Caco-2 (cell line): Measurements from ENCODE around the gene PLEKHG1. TPM values are rescaled to one million over a fixed set of nuclear protein-coding genes. Genes with fewer than 3 reads are reported as not detected.

Experiments used
- BruUV-seq: library from RNA; stranded (reverse); fragments of 400-500 nt; replicated peaks from 2 replicates; lab custom pipeline; 2021; lab: Mats Ljungman, UMichigan
- CTCF ChIA-PET: fragments of 300-600 bp; sonication (Branson Sonifier 250); formaldehyde crosslinking; loops from one replicate; lab custom pipeline; 2022; ENCODE audit warnings: antibody characterized with exemption; lab: Charles Lee
- POLR2A ChIA-PET: fragments of 300-600 bp; sonication (Branson Sonifier 250); formaldehyde crosslinking; loops from one replicate; lab custom pipeline; 2022; ENCODE audit warnings: antibody characterized with exemption; lab: Charles Lee
- DNase-seq, 2 experiments: peaks; one replicate each; pipeline versions ENCODE4 v3.0.0 to v3.0.0-alpha.2; 2020 to 2022
- H3K27me3 ChIP-seq: replicated peaks from 2 replicates; pipeline ENCODE4 v1.6.0; 2011; ENCODE audit warnings: low read length; ENCODE audit not compliant: control insufficient read depth, insufficient read depth
- H3K36me3 ChIP-seq: 2 replicates; pipeline ENCODE4 v1.5.1; 2011; ENCODE audit warnings: low read length; ENCODE audit not compliant: control insufficient read depth, insufficient read depth
- H3K4me1 ChIP-seq: fragments of 250-450 bp; sonication (Bioruptor Pico); 2 replicates; pipeline ENCODE4 v1.5.1; 2020; ENCODE audit warnings: mild to moderate bottlenecking
- H3K4me3 ChIP-seq: 2 replicates; pipeline ENCODE4 v1.5.1; 2011; ENCODE audit warnings: low read depth, mild to moderate bottlenecking, control low read depth, low read length
- H3K9me3 ChIP-seq: fragments of 250-450 bp; sonication (Bioruptor Pico); 2 replicates; pipeline ENCODE4 v1.5.1; 2020; ENCODE audit warnings: mild to moderate bottlenecking, moderate library complexity
- H3K27ac Mint-ChIP-seq: one replicate; pipeline ENCODE4 v1.8.0; 2022; ENCODE audit warnings: mixed read lengths; ENCODE audit not compliant: unreplicated experiment
- H3K27me3 Mint-ChIP-seq: one replicate; pipeline ENCODE4 v1.8.0; 2022; ENCODE audit warnings: mixed read lengths; ENCODE audit not compliant: insufficient read depth, unreplicated experiment
- H3K36me3 Mint-ChIP-seq: one replicate; pipeline ENCODE4 v1.8.0; 2022; ENCODE audit warnings: mild to moderate bottlenecking, mixed read lengths; ENCODE audit not compliant: insufficient read depth, unreplicated experiment
- H3K4me1 Mint-ChIP-seq: one replicate; pipeline ENCODE4 v1.8.0; 2022; ENCODE audit warnings: low read depth, mixed read lengths; ENCODE audit not compliant: unreplicated experiment
- H3K4me3 Mint-ChIP-seq: one replicate; pipeline ENCODE4 v1.8.0; 2022; ENCODE audit warnings: mild to moderate bottlenecking, moderate library complexity, mixed read lengths; ENCODE audit not compliant: unreplicated experiment
- H3K9me3 Mint-ChIP-seq: one replicate; pipeline ENCODE4 v1.8.0; 2022; ENCODE audit warnings: mixed read lengths; ENCODE audit not compliant: unreplicated experiment
- intact Hi-C: fragments of 100-400 bp; cut with micrococcal nuclease; formaldehyde crosslinking; loops from one replicate; pipeline ENCODE4 v1.10.0; 2022; ENCODE audit not compliant: unreplicated experiment
- total RNA-seq: library from RNA; stranded (reverse); gene quantifications from 2 replicates; pipeline ENCODE4 v1.2.3, GENCODE V29; 2022
- TF ChIP-seq, protein P1 (sequence below), 2 experiments: fragments of 200-600 bp in 1 of 2; IDR thresholded peaks; 1 replicate in 1 of 2; 2 replicates in 1 of 2; pipeline versions ENCODE4 v1.5.1 to v1.8.0; 2011 to 2022; ENCODE audit warnings: antibody characterized with exemption in 1 of 2, control low read depth in 1 of 2, inconsistent platforms in 1 of 2, low read depth in 1 of 2, low read length in 1 of 2, mild to moderate bottlenecking in 1 of 2, moderate library complexity in 1 of 2; ENCODE audit not compliant: insufficient read depth in 1 of 2, severe bottlenecking in 1 of 2, unreplicated experiment in 1 of 2

The PLEKHG1 gene
- total RNA-seq, 1 experiment from 2014 or later: 35.0 TPM

DNA sequence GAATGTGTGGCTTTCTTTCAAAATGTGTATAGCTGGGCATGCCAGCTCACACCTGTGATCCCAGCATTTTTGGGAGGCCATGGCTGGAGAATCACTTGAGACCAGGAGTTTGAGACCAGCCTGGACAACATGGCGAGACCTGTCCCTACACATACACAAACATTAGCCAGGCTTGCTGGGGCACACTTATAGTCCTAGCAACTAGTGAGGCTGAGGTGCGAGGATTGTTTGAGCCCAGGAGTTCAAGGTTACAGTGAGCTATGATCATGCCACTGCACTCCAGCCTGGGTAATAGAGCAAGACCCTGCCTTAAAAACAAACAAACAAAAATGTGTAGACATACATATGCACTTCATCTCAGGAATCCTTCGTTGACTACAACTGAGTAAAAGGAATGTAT, 31.1 kb upstream of the PLEKHG1 start:
- H3K36me3 Mint-ChIP-seq: no peaks in the 10 kb centered on the region
- ChIA-PET POLR2A (no interaction called here), CTCF (no interaction called here)
- no peak overlapping the region for H3K4me3 Mint-ChIP-seq
- no peak for DNase-seq
- peaks cover 18% of the 10 kb centered on the region for H3K4me1 ChIP-seq
- H3K36me3 ChIP-seq: no peaks in the 10 kb centered on the region
- H3K4me3 ChIP-seq: no peak overlapping the region
- no peaks in the 10 kb centered on the region for H3K27me3 Mint-ChIP-seq
- intact Hi-C loops: no loop called here
- TF ChIP-seq, protein P1, sequence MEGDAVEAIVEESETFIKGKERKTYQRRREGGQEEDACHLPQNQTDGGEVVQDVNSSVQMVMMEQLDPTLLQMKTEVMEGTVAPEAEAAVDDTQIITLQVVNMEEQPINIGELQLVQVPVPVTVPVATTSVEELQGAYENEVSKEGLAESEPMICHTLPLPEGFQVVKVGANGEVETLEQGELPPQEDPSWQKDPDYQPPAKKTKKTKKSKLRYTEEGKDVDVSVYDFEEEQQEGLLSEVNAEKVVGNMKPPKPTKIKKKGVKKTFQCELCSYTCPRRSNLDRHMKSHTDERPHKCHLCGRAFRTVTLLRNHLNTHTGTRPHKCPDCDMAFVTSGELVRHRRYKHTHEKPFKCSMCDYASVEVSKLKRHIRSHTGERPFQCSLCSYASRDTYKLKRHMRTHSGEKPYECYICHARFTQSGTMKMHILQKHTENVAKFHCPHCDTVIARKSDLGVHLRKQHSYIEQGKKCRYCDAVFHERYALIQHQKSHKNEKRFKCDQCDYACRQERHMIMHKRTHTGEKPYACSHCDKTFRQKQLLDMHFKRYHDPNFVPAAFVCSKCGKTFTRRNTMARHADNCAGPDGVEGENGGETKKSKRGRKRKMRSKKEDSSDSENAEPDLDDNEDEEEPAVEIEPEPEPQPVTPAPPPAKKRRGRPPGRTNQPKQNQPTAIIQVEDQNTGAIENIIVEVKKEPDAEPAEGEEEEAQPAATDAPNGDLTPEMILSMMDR (IDR thresholded peaks at IDR 0.05; ENCODE audit: insufficient read depth in 1 of 2, low read depth in 1 of 2, low read length in 1 of 2, severe bottlenecking in 1 of 2, unreplicated experiment in 1 of 2): no peak
- H3K4me1 Mint-ChIP-seq: peaks cover 16% of the 10 kb centered on the region
- no peaks in the 10 kb centered on the region for H3K9me3 ChIP-seq
- no peak overlapping the region for H3K27ac Mint-ChIP-seq
- no peaks in the 10 kb centered on the region for H3K27me3 ChIP-seq
- no peaks in the 10 kb centered on the region for H3K9me3 Mint-ChIP-seq
- BruUV-seq: no TSS peak

GRCh38 chr6:150569161-150569560, 30.5 kb upstream of the PLEKHG1 start:
- Mint-ChIP-seq H3K4me1 (peaks cover 16% of the 10 kb centered on the region), H3K36me3 (no peaks in the 10 kb centered on the region), H3K27me3 (no peaks in the 10 kb centered on the region), H3K4me3 (no peak overlapping the region), H3K27ac (no peak overlapping the region), H3K9me3 (no peaks in the 10 kb centered on the region)
- Histone ChIP-seq H3K27me3 (no peaks in the 10 kb centered on the region), H3K36me3 (no peaks in the 10 kb centered on the region), H3K9me3 (no peaks in the 10 kb centered on the region), H3K4me3 (no peak overlapping the region), H3K4me1 (peaks cover 18% of the 10 kb centered on the region)
- no TSS peak for BruUV-seq
- TF ChIP-seq, protein P1 (IDR thresholded peaks at IDR 0.05; ENCODE audit: insufficient read depth in 1 of 2, low read depth in 1 of 2, low read length in 1 of 2, severe bottlenecking in 1 of 2, unreplicated experiment in 1 of 2): no peak
- ChIA-PET CTCF (no interaction called here), POLR2A (no interaction called here)
- intact Hi-C loops: no loop called here
- DNase-seq: no peak

DNA sequence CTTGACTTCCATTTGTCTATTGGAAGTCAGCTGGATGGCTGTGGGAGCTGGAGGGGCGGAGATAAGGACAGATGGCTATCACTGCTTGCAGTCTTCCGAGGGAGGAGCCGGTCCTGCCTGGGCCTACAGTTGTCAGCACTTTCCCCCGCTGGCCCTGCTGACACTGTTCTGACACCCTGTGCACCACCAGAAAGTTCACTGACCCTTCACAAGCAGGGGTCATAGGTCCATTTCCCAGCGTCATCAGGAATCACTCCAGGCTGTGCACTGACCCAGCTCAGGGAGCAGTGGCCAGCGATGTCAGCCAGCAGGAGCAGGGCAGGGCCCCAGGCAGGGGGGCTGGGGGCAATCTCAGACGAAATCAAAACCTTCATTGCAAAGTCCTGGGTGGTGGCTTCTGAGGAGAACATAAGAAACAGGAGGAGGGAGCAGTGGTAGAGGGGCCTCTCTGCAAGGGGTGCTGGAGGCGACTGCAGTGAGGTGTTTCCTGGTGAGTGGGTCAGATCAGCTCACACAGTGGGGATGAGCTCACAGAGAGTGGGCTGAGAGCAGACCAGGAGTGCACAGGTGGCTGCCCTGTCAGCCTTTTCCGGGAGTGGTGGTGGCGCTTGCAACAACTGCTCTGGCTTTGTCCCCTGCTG, 26.5 kb upstream of the PLEKHG1 start:
- ChIA-PET CTCF (no interaction called here), POLR2A (no interaction called here)
- peak; percentile 40 to 64 for DNase-seq
- H3K9me3 ChIP-seq: no peaks in the 10 kb centered on the region
- H3K4me1 Mint-ChIP-seq: peaks cover 10% of the 10 kb centered on the region
- peaks cover 4% of the 10 kb centered on the region; the same call in 1 of the 2 replicates for H3K4me1 ChIP-seq
- no peaks in the 10 kb centered on the region for H3K36me3 Mint-ChIP-seq
- TF ChIP-seq, protein P1 (IDR thresholded peaks at IDR 0.05; ENCODE audit: insufficient read depth in 1 of 2, low read depth in 1 of 2, low read length in 1 of 2, severe bottlenecking in 1 of 2, unreplicated experiment in 1 of 2): no peak
- no peak overlapping the region for H3K4me3 ChIP-seq
- no TSS peak for BruUV-seq
- no peak overlapping the region for H3K27ac Mint-ChIP-seq
- H3K27me3 ChIP-seq: no peaks in the 10 kb centered on the region
- no peaks in the 10 kb centered on the region for H3K9me3 Mint-ChIP-seq
- H3K27me3 Mint-ChIP-seq: no peaks in the 10 kb centered on the region
- no peaks in the 10 kb centered on the region for H3K36me3 ChIP-seq
- intact Hi-C loops: no loop called here
- no peak overlapping the region for H3K4me3 Mint-ChIP-seq
